Esophagus squamous epithelium (tissue), 5 donors: ENCODE data around the gene TSPAN19. TPM values are rescaled to one million over a fixed set of nuclear protein-coding genes. Genes with fewer than 3 reads are reported as not detected.

Experiments
- DNase-seq: peaks from one replicate; lab custom pipeline; 2025; lab: John Stamatoyannopoulos, UW
- H3K27ac ChIP-seq, 4 donors: fragments of 200-600 bp; sonication (generic); one replicate each; pipeline ENCODE4 v1.5.1; 2016 to 2019; ENCODE audit warnings: mild to moderate bottlenecking in 1 of 4
- H3K27me3 ChIP-seq, 4 donors: fragments of 200-600 bp; sonication (generic); 1 replicate in 3 of 4; 2 replicates in 1 of 4; pipeline versions ENCODE4 v1.5.1 to v1.6.0; 2017 to 2021; ENCODE audit warnings: antibody characterized with exemption in 1 of 4
- H3K36me3 ChIP-seq, 3 donors: fragments of 200-600 bp; sonication (generic); one replicate each; pipeline ENCODE4 v1.5.1; 2016 to 2019
- H3K4me1 ChIP-seq, 3 donors: fragments of 200-600 bp; sonication (generic); one replicate each; pipeline ENCODE4 v1.5.1; 2017 to 2019
- H3K4me3 ChIP-seq, 4 donors: fragments of 200-600 bp; sonication (generic); 1 replicate in 3 of 4; 2 replicates in 1 of 4; pipeline ENCODE4 v1.5.1; 2016 to 2019; ENCODE audit warnings: mild to moderate bottlenecking in 2 of 4, moderate library complexity in 1 of 4
- H3K9me3 ChIP-seq, 3 donors: fragments of 200-600 bp; sonication (generic); one replicate each; pipeline ENCODE4 v1.5.1; 2016 to 2019
- CTCF ChIP-seq, 6 experiments: fragments of 450-650 bp in 4 of 6; fragments of 200-600 bp in 2 of 6; sonication (generic) in 2 of 6; IDR thresholded peaks; one replicate each; pipeline ENCODE4 v1.5.1; 2016 to 2019; ENCODE audit warnings: antibody characterized with exemption in 6 of 6, mild to moderate bottlenecking in 4 of 6, moderate library complexity in 4 of 6
- POLR2A ChIP-seq, 4 donors: fragments of 450-650 bp; IDR thresholded peaks; one replicate each; pipeline ENCODE4 v1.6.1; 2017; ENCODE audit warnings: antibody characterized with exemption in 4 of 4, mild to moderate bottlenecking in 4 of 4, moderate library complexity in 3 of 4
- WGBS, 2 donors: methylation state at CpG; one replicate each; pipeline ENCODE4 v1.1.5; 2018; 5-methylcytosine and 5-hydroxymethylcytosine counted together
- intact Hi-C: fragments of 100-400 bp; cut with DNase I; formaldehyde crosslinking; loops from one replicate; pipeline ENCODE4 v1.15.0; 2022
- total RNA-seq, 4 donors: library from RNA; depleted of rRNA; stranded (reverse); fragments of >200 nt; gene quantifications; one replicate each; pipeline ENCODE4 v1.1.0, GENCODE V29; 2016
- donor health status: DM: yes; HTN: yes; CAD: no.

TSPAN19 gene
- total RNA-seq, 4 donors from 2014 or later: not detected

- 36 to 44% methylated on average over 3 of the region's 3 CpGs for whole genome bisulfite sequencing, 2 donors
- no peak for DNase-seq
These were observed 66.9 kb downstream of the TSPAN19 start for GRCh38 chr12:84969226-84969625.

More at GRCh38 chr12:84969226-84969625, 66.9 kb downstream of the TSPAN19 start:
- Histone ChIP-seq H3K27me3 (peaks cover 0 to 4% (median 0%) of the 10 kb centered on the region in 4 donors), H3K27ac (no peak overlapping the region), H3K9me3 (no peaks in the 10 kb centered on the region), H3K4me3 (no peak overlapping the region), H3K36me3 (no peaks in the 10 kb centered on the region), H3K4me1 (peaks cover 0 to 13% (median 0%) of the 10 kb centered on the region in 3 donors)
- TF ChIP-seq POLR2A (IDR thresholded peaks at IDR 0.05): no peak
- TF ChIP-seq CTCF (IDR thresholded peaks at IDR 0.05): no peak
- intact Hi-C loops: no loop called here

Other genes with a start within 250 kb of the TSPAN19 start
- 10 to 100 TPM in 2 of 4 donors, 1 to 10 TPM in 2; 5.6 to 18.7 (median 10.8) TPM for gene SLC6A15, start 123.5 kb downstream of the TSPAN19 start, total RNA-seq
- under 1 TPM in 1 of 4 donors, not detected in 3; 0.09 TPM for gene LRRIQ1, start 74 bp upstream of the TSPAN19 start, total RNA-seq
- gene ALX1, start 243.9 kb upstream of the TSPAN19 start, total RNA-seq: not detected